ENCODE results near the gene BNIP1.

DNA sequence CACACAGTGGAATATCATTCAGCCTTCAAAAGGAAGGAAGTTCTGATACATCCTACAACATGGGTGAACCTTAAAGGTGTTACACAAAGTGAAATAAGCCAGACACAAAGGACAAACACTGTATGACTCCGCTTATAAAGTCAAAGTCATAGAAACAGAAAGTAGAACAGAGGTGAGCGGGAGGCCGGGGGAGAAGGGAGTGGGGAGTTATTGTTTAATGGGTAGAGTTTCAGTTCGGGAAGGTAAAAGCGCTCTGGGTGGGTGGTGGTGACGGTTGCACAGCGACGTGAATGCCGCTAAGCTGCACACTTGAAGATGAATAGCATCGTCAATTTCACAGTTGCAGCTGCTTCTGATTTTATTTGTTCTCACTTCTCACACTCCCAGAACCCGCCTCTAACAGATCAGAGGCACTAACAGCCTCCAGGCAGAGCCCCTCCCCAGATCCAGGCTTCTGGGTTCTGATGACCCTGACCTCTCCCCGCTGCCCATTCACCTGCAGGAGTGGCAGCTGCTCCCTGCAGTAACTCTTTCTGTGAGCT lies 34.1 kb downstream of the BNIP1 start:
- TF ChIP-seq, protein P1, sequence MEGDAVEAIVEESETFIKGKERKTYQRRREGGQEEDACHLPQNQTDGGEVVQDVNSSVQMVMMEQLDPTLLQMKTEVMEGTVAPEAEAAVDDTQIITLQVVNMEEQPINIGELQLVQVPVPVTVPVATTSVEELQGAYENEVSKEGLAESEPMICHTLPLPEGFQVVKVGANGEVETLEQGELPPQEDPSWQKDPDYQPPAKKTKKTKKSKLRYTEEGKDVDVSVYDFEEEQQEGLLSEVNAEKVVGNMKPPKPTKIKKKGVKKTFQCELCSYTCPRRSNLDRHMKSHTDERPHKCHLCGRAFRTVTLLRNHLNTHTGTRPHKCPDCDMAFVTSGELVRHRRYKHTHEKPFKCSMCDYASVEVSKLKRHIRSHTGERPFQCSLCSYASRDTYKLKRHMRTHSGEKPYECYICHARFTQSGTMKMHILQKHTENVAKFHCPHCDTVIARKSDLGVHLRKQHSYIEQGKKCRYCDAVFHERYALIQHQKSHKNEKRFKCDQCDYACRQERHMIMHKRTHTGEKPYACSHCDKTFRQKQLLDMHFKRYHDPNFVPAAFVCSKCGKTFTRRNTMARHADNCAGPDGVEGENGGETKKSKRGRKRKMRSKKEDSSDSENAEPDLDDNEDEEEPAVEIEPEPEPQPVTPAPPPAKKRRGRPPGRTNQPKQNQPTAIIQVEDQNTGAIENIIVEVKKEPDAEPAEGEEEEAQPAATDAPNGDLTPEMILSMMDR (IDR thresholded peaks at IDR 0.05), result no peak
- TF ChIP-seq POLR2A (IDR thresholded peaks at IDR 0.05), result no peak
- TF ChIP-seq POLR2AphosphoS5 (IDR thresholded peaks at IDR 0.05), result no peak

Data from sigmoid colon (tissue), 4 donors.